ENCODE data around the gene GPR31. TPM values are rescaled to one million over a fixed set of nuclear protein-coding genes. Genes with fewer than 3 reads are reported as not detected.

Gene GPR31
- total and polyA plus RNA-seq, 2 donors (not counting 3 experiments of a cell fraction or from before 2014, with no cell fraction given), result not detected

DNA sequence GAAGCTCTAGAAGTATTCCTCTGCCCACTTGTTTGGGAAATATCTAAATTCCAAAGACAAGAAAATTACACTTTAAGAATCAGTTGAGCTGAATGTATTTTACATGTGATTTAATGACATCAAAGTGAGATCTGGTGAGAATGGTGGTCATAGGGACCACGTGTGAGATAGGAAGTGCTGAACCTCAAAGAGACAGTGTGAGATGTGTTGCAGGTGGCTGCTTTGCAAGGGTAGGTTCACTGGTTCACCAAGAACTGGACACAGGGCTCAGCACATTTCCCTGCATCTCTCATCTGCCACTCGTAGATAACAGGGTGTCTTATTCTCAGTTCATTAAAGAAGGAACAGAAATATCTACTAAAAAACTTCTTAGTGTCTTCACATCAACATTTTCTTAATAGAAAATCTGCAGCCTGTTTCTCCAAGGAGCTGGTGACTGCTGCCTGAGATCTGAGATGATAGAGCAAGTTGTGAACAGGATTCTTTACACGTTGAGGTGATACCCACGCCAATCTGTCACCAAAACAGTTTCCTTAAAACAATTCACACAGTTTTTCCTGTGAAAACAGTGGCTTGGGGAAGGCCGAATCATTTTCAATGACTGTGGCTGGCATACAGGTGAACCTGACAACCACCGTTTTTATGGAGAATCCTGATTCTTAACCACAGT lies 27.6 kb downstream of the GPR31 start:
- H3K9ac ChIP-seq (replicated peaks; ENCODE audit: extremely low read depth, insufficient read depth, low read length), result no peak overlapping the region
- no peaks in the 10 kb centered on the region for H3K9me1 ChIP-seq (replicated peaks; ENCODE audit: control insufficient read depth, extremely low read depth, insufficient read depth, low read length)
- dilution Hi-C loops (cut with MboI; ENCODE audit: extremely low pct_ligation_motif_present, low sequenced_read_pairs) (no loop called here), intact Hi-C loops (cut with micrococcal nuclease) (no loop called here)
- H3K4me2 ChIP-seq (ENCODE audit: insufficient read depth, low read length), result no peak overlapping the region
- H3K79me2 ChIP-seq (ENCODE audit: control insufficient read depth, insufficient read depth, low read length), result no peaks in the 10 kb centered on the region
- no peaks in the 10 kb centered on the region for H3K4me1 ChIP-seq (ENCODE audit: control insufficient read depth, extremely low read depth, insufficient read depth, low read length)
- H3K36me3 ChIP-seq (ENCODE audit: control insufficient read depth in 2 of 2, extremely low read depth in 1 of 2, insufficient read depth in 2 of 2, low read length in 2 of 2), result no peaks in the 10 kb centered on the region
- no TSS peak for BruUV-seq (replicated peaks)
- H3K9me3 ChIP-seq (replicated peaks; ENCODE audit: control insufficient read depth, insufficient read depth, low read length), result no peaks in the 10 kb centered on the region
- no peaks in the 10 kb centered on the region for H4K20me1 ChIP-seq (replicated peaks; ENCODE audit: control insufficient read depth, extremely low read depth, insufficient read depth, low read length)
- no peak for FAIRE-seq
- POLR2A ChIA-PET, result no interaction called here
- H3K4me3 ChIP-seq (replicated peaks in 1 of 3; ENCODE audit: insufficient read depth in 1 of 3, low read depth in 1 of 3, low read length in 3 of 3), result no peak overlapping the region
- no peaks in the 10 kb centered on the region for H3K27me3 ChIP-seq (ENCODE audit: control insufficient read depth in 2 of 2, insufficient read depth in 2 of 2, low read length in 2 of 2)
- no peak overlapping the region for H3K27ac ChIP-seq (ENCODE audit: insufficient read depth, low read depth, low read length)
- no peak for DNase-seq (ENCODE audit: low read depth, low spot score)
- CTCF ChIA-PET, result interaction anchor here (1.6 kb wide), 1 partner anchor 12 kb away, joined by 4 read pairs; no protein-coding TSS in a partner anchor
- TF ChIP-seq FOS (IDR thresholded peaks at IDR 0.05; ENCODE audit: borderline replicate concordance, insufficient read depth, low read length) (no peak), JUN (IDR thresholded peaks at IDR 0.05; ENCODE audit: borderline replicate concordance, insufficient read depth, insufficient read length, low read depth) (no peak), MYC (IDR thresholded peaks at IDR 0.05; ENCODE audit: low read depth, low read length) (no peak), MAX (IDR thresholded peaks at IDR 0.05; ENCODE audit: insufficient read depth, insufficient read length) (no peak), CTCF (IDR thresholded peaks at IDR 0.05; ENCODE audit: extremely low read depth in 1 of 2, insufficient read depth in 1 of 2, low read depth in 1 of 2, low read length in 2 of 2) (no peak), GATA2 (IDR thresholded peaks at IDR 0.05; ENCODE audit: insufficient read depth, insufficient read length, low read depth, low read length) (no peak), EZH2 (IDR thresholded peaks at IDR 0.05; ENCODE audit: borderline replicate concordance, low read depth, low read length, severe bottlenecking) (no peak), POLR2A (IDR thresholded peaks at IDR 0.05; ENCODE audit: low read depth, low read length) (no peak), POLR2AphosphoS5 (IDR thresholded peaks at IDR 0.05; ENCODE audit: insufficient read depth, low read depth, low read length) (no peak)
- H2AFZ ChIP-seq (ENCODE audit: low read depth, low read length), result no peak overlapping the region
